Heart left ventricle (tissue), 16 donors: ENCODE results near the gene SLC12A5. TPM values are rescaled to one million over a fixed set of nuclear protein-coding genes. Genes with fewer than 3 reads are reported as not detected.

Source experiments
- ATAC-seq, 4 donors: fragments of 200-7000 bp; cut with Tn5 transposase; one replicate each; pipeline ENCODE4 v1.9.1; 2020 to 2022; ENCODE audit warnings: moderate library complexity in 4 of 4, mild to moderate bottlenecking in 3 of 4, moderate number of reproducible peaks in 1 of 4
- DNase-seq, 5 donors: peaks; one replicate each; pipeline ENCODE4 v3.0.0-alpha.2; 2020
- H3K27ac ChIP-seq, 12 donors: fragments of 200-600 bp; sonication (generic) in 4 of 12; one replicate each; pipeline versions ENCODE4 v1.5.0 to v1.8.0; 2016 to 2022; ENCODE audit warnings: mild to moderate bottlenecking in 2 of 12
- H3K27me3 ChIP-seq, 9 donors: fragments of 200-600 bp; sonication (generic) in 2 of 9; one replicate each; pipeline versions ENCODE4 v1.5.1 to v1.8.0; 2016 to 2022; ENCODE audit warnings: mild to moderate bottlenecking in 3 of 9
- H3K36me3 ChIP-seq, 9 donors: fragments of 200-600 bp; sonication (generic) in 2 of 9; one replicate each; pipeline versions ENCODE4 v1.5.0 to v1.8.0; 2018 to 2022; ENCODE audit warnings: mild to moderate bottlenecking in 2 of 9
- H3K4me1 ChIP-seq, 12 donors: fragments of 200-600 bp; sonication (generic) in 4 of 12; one replicate each; pipeline versions ENCODE4 v1.5.0 to v1.8.0; 2016 to 2022; ENCODE audit warnings: mild to moderate bottlenecking in 3 of 12
- H3K4me3 ChIP-seq, 12 donors: fragments of 200-600 bp; sonication (generic) in 4 of 12; one replicate each; pipeline versions ENCODE4 v1.5.0 to v1.8.0; 2017 to 2022; ENCODE audit warnings: mild to moderate bottlenecking in 9 of 12, moderate library complexity in 4 of 12
- H3K9me3 ChIP-seq, 12 donors: fragments of 200-600 bp; sonication (generic) in 4 of 12; one replicate each; pipeline versions ENCODE4 v1.5.0 to v1.8.0; 2016 to 2022; ENCODE audit warnings: mild to moderate bottlenecking in 1 of 12
- CTCF ChIP-seq, 12 donors: fragments of 200-600 bp; sonication (generic) in 4 of 12; IDR thresholded peaks; one replicate each; pipeline versions ENCODE4 v1.5.0 to v1.8.0; 2018 to 2022; ENCODE audit warnings: antibody characterized with exemption in 12 of 12, mild to moderate bottlenecking in 5 of 12
- POLR2A ChIP-seq, 2 donors: fragments of 450-650 bp; IDR thresholded peaks; one replicate each; pipeline ENCODE4 v1.6.1; 2017; ENCODE audit warnings: antibody characterized with exemption in 2 of 2, mild to moderate bottlenecking in 2 of 2, moderate library complexity in 2 of 2
- WGBS, 4 donors: extraction: QIAGEN DNeasy Blood & Tissue Kit in 2 of 4; methylation state at CpG; one replicate each; pipeline versions ENCODE4 v1.1.5 to v1.1.7; 2013 to 2018; 5-methylcytosine and 5-hydroxymethylcytosine counted together
- intact Hi-C, 10 donors: fragments of 100-400 bp; cut with DNase I; formaldehyde crosslinking; loops; one replicate each; pipeline versions ENCODE4 v1.11.1 to v1.14.2; 2022
- polyA plus RNA-seq, 2 donors: library from polyadenylated mRNA; stranded (reverse); fragments of 200-250 nt; gene quantifications; one replicate each; pipeline ENCODE4 v1.2.3, GENCODE V29; 2013
- total RNA-seq, 9 donors: library from RNA; depleted of rRNA in 2 of 9; stranded (reverse); fragments of >200 nt in 2 of 9; fragmentation: NEBNext Ultra II Directional in 3 of 9; extraction: Animal tissue kit (Norgen Biotek cat#: 25700) in 3 of 9; gene quantifications; one replicate each; pipeline versions ENCODE4 v1.1.0 to v1.2.4, GENCODE V29; 2016 to 2023
- donor health status: ischemic (EF 13 %, LVEDD 7.1; RV severe dilation, severe dysfunction).
- donor health status: healthy with polysubstance abuse.
- donor health status: DM: no; HTN: yes; CAD: no.
- donor health status: DM: no; HTN: no; CAD: no.
- donor health status: ischemic (EF 25% LVEDD 6.9; RV normal size, moderate dysfunction).
- donor health status: ischemic (EF 25% LVEDD 5.7; RV mildly dilated, moderate dysfunction).
- donor health status: healthy.
- donor health status: DM: yes; HTN: yes; CAD: no.
- donor health status: ischemic (EF 35%, LVEDD 5.7; RV mildly dilated, moderate dysfunction).
- donor health status: nonischemic (EF 11% LVEDD 7.7; RV severe dilation, severe dysfunction).
- donor health status: DM: yes; HTN: yes; CAD: no.
- donor health status: PGD.
- donor health status: ischemic (EF 29% LVEDD 5.4; RV normal size, mild dysfunction).
- donor health status: nonischemic (EF 23%, LVEDD 6.1; RV moderate dilation, normal function).

Gene SLC12A5
- total and polyA plus RNA-seq, 11 donors, result 0.73 to 1.7 (median 1.2) TPM; not detected in 8

- peaks cover 8 to 79% (median 69%) of the 10 kb centered on the region in 9 donors for H3K36me3 ChIP-seq
- DNase-seq (no peak), ATAC-seq (no peak)
- no peak for TF ChIP-seq POLR2A (IDR thresholded peaks at IDR 0.05)
- no peak for TF ChIP-seq CTCF (IDR thresholded peaks at IDR 0.05)
- no peak overlapping the region for H3K4me3 ChIP-seq
- H3K4me1 ChIP-seq, result peaks cover 0 to 47% (median 25%) of the 10 kb centered on the region in 12 donors
- no peak overlapping the region for H3K27ac ChIP-seq
- peaks cover 0 to 11% (median 3%) of the 10 kb centered on the region in 9 donors for H3K27me3 ChIP-seq
- intact Hi-C loops, result no loop called here
- H3K9me3 ChIP-seq, result no peaks in the 10 kb centered on the region
- 89 to 90% (median 89%) methylated on average over 12 of the region's 12 CpGs for WGBS, 4 donors
Observed at GRCh38 chr20:46062621-46063020, 33.6 kb downstream of the SLC12A5 start.

GRCh38 chr20:46063151-46063550 is 34.1 kb downstream of the SLC12A5 start:
- Histone ChIP-seq H3K4me3 (no peak overlapping the region), H3K27ac (no peak overlapping the region), H3K27me3 (peaks cover 0 to 6% (median 0%) of the 10 kb centered on the region in 9 donors), H3K9me3 (no peaks in the 10 kb centered on the region), H3K36me3 (peaks cover 8 to 84% (median 75%) of the 10 kb centered on the region in 9 donors), H3K4me1 (peaks cover 0 to 42% (median 20%) of the 10 kb centered on the region in 12 donors)
- intact Hi-C loops, result no loop called here
- DNase-seq, result no peak
- TF ChIP-seq CTCF (IDR thresholded peaks at IDR 0.05), result no peak
- no peak for TF ChIP-seq POLR2A (IDR thresholded peaks at IDR 0.05)
- 93 to 97% (median 94%) methylated on average over 8 of the region's 8 CpGs for WGBS, 4 donors
- no peak for ATAC-seq

- H3K36me3 ChIP-seq, result peaks cover 8 to 89% (median 80%) of the 10 kb centered on the region in 9 donors
- no peak overlapping the region for H3K27ac ChIP-seq
- no peaks in the 10 kb centered on the region for H3K9me3 ChIP-seq
- ATAC-seq, result no peak
- peaks cover 0 to 37% (median 15%) of the 10 kb centered on the region in 12 donors for H3K4me1 ChIP-seq
- intact Hi-C loops, result no loop called here
- H3K27me3 ChIP-seq, result peaks cover 0 to 4% (median 0%) of the 10 kb centered on the region in 9 donors
- DNase-seq, result no peak
- no peak overlapping the region for H3K4me3 ChIP-seq
- 82 to 93% (median 86%) methylated on average over 3 of the region's 3 CpGs for WGBS, 4 donors
- TF ChIP-seq POLR2A (IDR thresholded peaks at IDR 0.05) (no peak), CTCF (IDR thresholded peaks at IDR 0.05) (no peak)
Observed at GRCh38 chr20:46063652-46064054, 34.6 kb downstream of the SLC12A5 start.

GRCh38 chr20:46065006-46065405 is 36.0 kb downstream of the SLC12A5 start:
- no peak overlapping the region for H3K27ac ChIP-seq
- no peak for ATAC-seq
- WGBS, 4 donors, result 92 to 98% (median 96%) methylated on average over 9 of the region's 9 CpGs
- H3K27me3 ChIP-seq, result no peaks in the 10 kb centered on the region
- intact Hi-C loops, result no loop called here
- H3K4me3 ChIP-seq, result no peak overlapping the region
- no peaks in the 10 kb centered on the region for H3K9me3 ChIP-seq
- H3K4me1 ChIP-seq, result peaks cover 0 to 23% (median 11%) of the 10 kb centered on the region in 12 donors
- H3K36me3 ChIP-seq, result peaks cover 8 to 100% (median 93%) of the 10 kb centered on the region in 9 donors
- no peak for DNase-seq
- TF ChIP-seq CTCF (IDR thresholded peaks at IDR 0.05) (no peak), POLR2A (IDR thresholded peaks at IDR 0.05) (no peak)
